Natural killer cell (primary cell): ENCODE measurements around the gene RHOBTB3. TPM values are rescaled to one million over a fixed set of nuclear protein-coding genes. Genes with fewer than 3 reads are reported as not detected.

ENCODE experiments used
- ATAC-seq, 3 donors: fragments of 150-1000 bp in 2 of 3; fragments of 200-7000 bp in 1 of 3; cut with Tn5 transposase; 1 replicate in 1 of 3; 2 replicates in 2 of 3; pipeline ENCODE4 v1.10.0; 2021; ENCODE audit warnings: mild to moderate bottlenecking in 2 of 3, moderate library complexity in 2 of 3
- DNase-seq, 2 donors: peaks; one replicate each; pipeline versions ENCODE4 v3.0.0 to v3.0.0-alpha.2; 2013 to 2021; ENCODE audit warnings: mixed read lengths in 1 of 2
- H3K27ac ChIP-seq: one replicate; pipeline ENCODE4 v1.5.1; 2013; ENCODE audit warnings: mild to moderate bottlenecking, low read length
- H3K27me3 ChIP-seq: one replicate; pipeline ENCODE4 v1.6.1; 2013; ENCODE audit warnings: low read length; ENCODE audit not compliant: control insufficient read depth, insufficient read depth
- H3K36me3 ChIP-seq: one replicate; pipeline ENCODE4 v1.6.1; 2013; ENCODE audit warnings: low read length; ENCODE audit not compliant: control insufficient read depth, insufficient read depth
- H3K4me1 ChIP-seq: one replicate; pipeline ENCODE4 v1.6.1; 2013; ENCODE audit warnings: low read length; ENCODE audit not compliant: control insufficient read depth, insufficient read depth
- H3K4me3 ChIP-seq: one replicate; pipeline ENCODE4 v1.5.1; 2013; ENCODE audit warnings: low read length
- H3K9me3 ChIP-seq: one replicate; pipeline ENCODE4 v1.6.1; 2013; ENCODE audit warnings: low read length; ENCODE audit not compliant: control insufficient read depth, insufficient read depth
- H3K27ac Mint-ChIP-seq, 2 donors: one replicate each; pipeline ENCODE4 v1.8.0; 2022; ENCODE audit warnings: mild to moderate bottlenecking in 2 of 2, mixed read lengths in 2 of 2, moderate library complexity in 1 of 2
- H3K27me3 Mint-ChIP-seq, 2 donors: one replicate each; pipeline ENCODE4 v1.8.0; 2022; ENCODE audit warnings: low read depth in 2 of 2, mixed read lengths in 2 of 2
- H3K36me3 Mint-ChIP-seq: one replicate; pipeline ENCODE4 v1.8.0; 2022; ENCODE audit warnings: mixed read lengths
- H3K4me1 Mint-ChIP-seq, 2 donors: one replicate each; pipeline ENCODE4 v1.8.0; 2022; ENCODE audit warnings: mixed read lengths in 2 of 2
- H3K4me3 Mint-ChIP-seq: one replicate; pipeline ENCODE4 v1.8.0; 2022; ENCODE audit warnings: mild to moderate bottlenecking, moderate library complexity, mixed read lengths
- H3K9me3 Mint-ChIP-seq, 2 donors: one replicate each; pipeline ENCODE4 v1.8.0; 2022; ENCODE audit warnings: mixed read lengths in 2 of 2
- WGBS: methylation state at CpG from one replicate; pipeline ENCODE4 v1.1.7; 2013; ENCODE audit warnings: missing lambda C conversion rate; ENCODE audit not compliant: insufficient coverage; 5-methylcytosine and 5-hydroxymethylcytosine counted together
- intact Hi-C: fragments of 100-400 bp; cut with micrococcal nuclease; formaldehyde crosslinking; loops from one replicate; pipeline ENCODE4 v1.14.2; 2022
- total RNA-seq, 4 donors: library from RNA; stranded (reverse); fragments of 120-200 nt in 1 of 4; gene quantifications; one replicate each; pipeline versions ENCODE4 v1.2.3 to v1.2.4, GENCODE V29; 2013 to 2022
- TF ChIP-seq, protein P1 (sequence below): fragments of 200-600 bp; IDR thresholded peaks from one replicate; pipeline ENCODE4 v1.8.0; 2022; ENCODE audit warnings: antibody characterized with exemption

RHOBTB3 gene
- total RNA-seq, 3 donors from 2014 or later (not counting 1 experiment from before 2014, with no cell fraction given), result 46.5 to 55.1 (median 46.5) TPM

DNA sequence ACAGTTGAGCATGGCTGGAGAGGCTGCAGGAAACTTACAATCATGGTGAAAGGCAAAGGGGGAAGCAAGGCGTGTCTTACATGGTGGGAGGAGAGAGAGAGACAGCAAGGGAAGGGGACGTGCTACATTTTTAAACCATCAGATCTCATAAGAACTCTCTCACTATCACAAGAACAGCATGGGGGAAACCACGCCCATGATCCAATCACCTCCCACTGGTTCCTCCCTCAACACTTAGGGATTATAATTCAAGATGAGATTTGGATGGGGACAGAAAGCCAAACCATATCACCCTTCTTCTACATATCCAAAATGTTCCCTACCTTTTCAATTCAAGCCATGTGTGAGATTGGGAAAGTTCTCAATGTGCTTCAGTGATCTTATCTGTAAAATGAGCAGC lies 114.3 kb downstream of the RHOBTB3 start:
- H3K36me3 ChIP-seq, result no peaks in the 10 kb centered on the region
- Mint-ChIP-seq H3K9me3 (no peaks in the 10 kb centered on the region), H3K27ac (peak overlapping the region; percentile 14 to 32), H3K36me3 (no peaks in the 10 kb centered on the region), H3K4me3 (no peak overlapping the region), H3K4me1 (peaks cover 16 to 19% of the 10 kb centered on the region in 2 donors), H3K27me3 (peaks cover 0 to 2% of the 10 kb centered on the region in 2 donors)
- intact Hi-C loops, result loop anchor here (5.0 kb wide), 2 partner anchors 203 to 288 kb away; partner anchors contain the start of gene ARSK
- WGBS, result 100% methylated on average over 1 of the region's 3 CpGs
- H3K27me3 ChIP-seq, result no peaks in the 10 kb centered on the region
- H3K9me3 ChIP-seq, result no peaks in the 10 kb centered on the region
- no peak overlapping the region for H3K27ac ChIP-seq
- ATAC-seq (no peak), DNase-seq (no peak)
- TF ChIP-seq, protein P1, sequence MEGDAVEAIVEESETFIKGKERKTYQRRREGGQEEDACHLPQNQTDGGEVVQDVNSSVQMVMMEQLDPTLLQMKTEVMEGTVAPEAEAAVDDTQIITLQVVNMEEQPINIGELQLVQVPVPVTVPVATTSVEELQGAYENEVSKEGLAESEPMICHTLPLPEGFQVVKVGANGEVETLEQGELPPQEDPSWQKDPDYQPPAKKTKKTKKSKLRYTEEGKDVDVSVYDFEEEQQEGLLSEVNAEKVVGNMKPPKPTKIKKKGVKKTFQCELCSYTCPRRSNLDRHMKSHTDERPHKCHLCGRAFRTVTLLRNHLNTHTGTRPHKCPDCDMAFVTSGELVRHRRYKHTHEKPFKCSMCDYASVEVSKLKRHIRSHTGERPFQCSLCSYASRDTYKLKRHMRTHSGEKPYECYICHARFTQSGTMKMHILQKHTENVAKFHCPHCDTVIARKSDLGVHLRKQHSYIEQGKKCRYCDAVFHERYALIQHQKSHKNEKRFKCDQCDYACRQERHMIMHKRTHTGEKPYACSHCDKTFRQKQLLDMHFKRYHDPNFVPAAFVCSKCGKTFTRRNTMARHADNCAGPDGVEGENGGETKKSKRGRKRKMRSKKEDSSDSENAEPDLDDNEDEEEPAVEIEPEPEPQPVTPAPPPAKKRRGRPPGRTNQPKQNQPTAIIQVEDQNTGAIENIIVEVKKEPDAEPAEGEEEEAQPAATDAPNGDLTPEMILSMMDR, result no peak
- H3K4me1 ChIP-seq, result peaks cover 16% of the 10 kb centered on the region
- no peak overlapping the region for H3K4me3 ChIP-seq

Other genes with a start within 250 kb of the RHOBTB3 start
- 10 to 100 TPM; 67.5 to 94.1 (median 71.1) TPM for gene SKIC3, start 176.4 kb upstream of the RHOBTB3 start, total RNA-seq
- gene ARSK, start 176.2 kb upstream of the RHOBTB3 start, total RNA-seq, result 1 to 10 TPM; 2.8 to 5.8 (median 3.5) TPM
- under 1 TPM; 0.63 to 0.97 (median 0.89) TPM for gene GPR150, start 111.2 kb upstream of the RHOBTB3 start, total RNA-seq
- 1 to 10 TPM in 2 of 3 donors, under 1 TPM in 1; 0.96 to 1.5 (median 1.4) TPM for gene RFESD, start 84.6 kb upstream of the RHOBTB3 start, total RNA-seq
- 1 to 10 TPM; 1.3 to 2.1 (median 2.0) TPM for gene SPATA9, start 48.3 kb upstream of the RHOBTB3 start, total RNA-seq
- 100 to 1,000 TPM in 1 of 3 donors, 10 to 100 TPM in 2; 59.2 to 102 (median 62.5) TPM for gene GLRX, start 91.4 kb downstream of the RHOBTB3 start, total RNA-seq
- gene ELL2, start 230.5 kb downstream of the RHOBTB3 start, total RNA-seq, result 10 to 100 TPM; 52.8 to 78.2 (median 69.4) TPM